Measurements from ENCODE around the gene FRS3. TPM values are rescaled to one million over a fixed set of nuclear protein-coding genes. Genes with fewer than 3 reads are reported as not detected.

Gene FRS3
- total and polyA plus RNA-seq, 2 donors from 2014 or later: 5.3 to 7.0 TPM

Other genes starting within 250 kb of the FRS3 start
- 33.2 TPM for gene FOXP4, start 233.5 kb downstream of the FRS3 start, total RNA-seq
- 14.0 TPM for gene FOXP4, start 233.5 kb downstream of the FRS3 start, polyA plus RNA-seq (ENCODE audit: insufficient read depth, low read depth, low replicate concordance)
- gene MDFI, start 141.4 kb downstream of the FRS3 start, total RNA-seq: 16.9 TPM
- 2.3 TPM for gene MDFI, start 141.4 kb downstream of the FRS3 start, polyA plus RNA-seq (ENCODE audit: insufficient read depth, low read depth, low replicate concordance)
- gene TFEB, start 44.3 kb downstream of the FRS3 start, total RNA-seq: 50.7 TPM
- gene TFEB, start 44.3 kb downstream of the FRS3 start, polyA plus RNA-seq (ENCODE audit: insufficient read depth, low read depth, low replicate concordance): 51.0 TPM
- gene PGC, start 32.5 kb downstream of the FRS3 start, total RNA-seq: not detected
- gene PGC, start 32.5 kb downstream of the FRS3 start, polyA plus RNA-seq (ENCODE audit: insufficient read depth, low read depth, low replicate concordance): 0.39 TPM
- gene PRICKLE4, start 882 bp upstream of the FRS3 start, total RNA-seq: 6.5 TPM
- gene PRICKLE4, start 882 bp upstream of the FRS3 start, polyA plus RNA-seq (ENCODE audit: insufficient read depth, low read depth, low replicate concordance): 1.4 TPM
- 150 TPM for gene TOMM6, start 7.8 kb upstream of the FRS3 start, total RNA-seq
- 479 TPM for gene TOMM6, start 7.8 kb upstream of the FRS3 start, polyA plus RNA-seq (ENCODE audit: insufficient read depth, low read depth, low replicate concordance)
- 3.4 TPM for gene USP49, start 115.5 kb upstream of the FRS3 start, total RNA-seq
- 1.1 TPM for gene USP49, start 115.5 kb upstream of the FRS3 start, polyA plus RNA-seq (ENCODE audit: insufficient read depth, low read depth, low replicate concordance)
- 22.0 TPM for gene MED20, start 141.2 kb upstream of the FRS3 start, total RNA-seq
- gene MED20, start 141.2 kb upstream of the FRS3 start, polyA plus RNA-seq (ENCODE audit: insufficient read depth, low read depth, low replicate concordance): 15.1 TPM
- gene BYSL, start 141.6 kb upstream of the FRS3 start, total RNA-seq: 14.3 TPM
- gene BYSL, start 141.6 kb upstream of the FRS3 start, polyA plus RNA-seq (ENCODE audit: insufficient read depth, low read depth, low replicate concordance): 10.1 TPM
- 139 TPM for gene CCND3, start 161.9 kb upstream of the FRS3 start, total RNA-seq
- gene CCND3, start 161.9 kb upstream of the FRS3 start, polyA plus RNA-seq (ENCODE audit: insufficient read depth, low read depth, low replicate concordance): 42.1 TPM

Data from kidney (tissue), 2 donors.